AG09309 (cell line): Measurements from ENCODE around the gene ABCB9.
"Not testable (repeated sequence)": the region's sequence is repeated elsewhere in the genome, so short reads cannot be mapped to it uniquely, and the experiment has no call there.

Experiments
- DNase-seq: peaks from one replicate; pipeline ENCODE4 v3.0.0-alpha.2; 2010; ENCODE audit warnings: low read depth
- H3K4me3 ChIP-seq: 2 replicates; pipeline ENCODE4 v1.5.1; 2011; ENCODE audit warnings: mild to moderate bottlenecking, low read depth, low read length, moderate library complexity; ENCODE audit not compliant: control insufficient read depth
- CTCF ChIP-seq: IDR thresholded peaks from 2 replicates; pipeline ENCODE4 v1.5.1; 2011; ENCODE audit warnings: mild to moderate bottlenecking, low read depth, low read length, inconsistent platforms; ENCODE audit not compliant: insufficient read depth, control insufficient read depth; ENCODE audit errors: missing control alignments

ABCB9 gene

GRCh38 chr12:122895704-122896636 lies 70.3 kb downstream of the ABCB9 start, which contains the start of gene VPS37B:
VPS37B (minus strand) TSS chr12:122896124; CDS start chr12:122896062, 62 bp downstream.
- DNase-seq = peak; percentile 38
- H3K4me3 ChIP-seq = peak within 1 kb of the TSS; percentile 84
- no peak for TF ChIP-seq CTCF

- peak overlapping the region; percentile 84 for H3K4me3 ChIP-seq
- DNase-seq = no peak
- TF ChIP-seq CTCF = no peak
Observed at GRCh38 chr12:122895320-122895703, 71.0 kb downstream of the ABCB9 start.

GRCh38 chr12:122894193-122895121 lies 71.8 kb downstream of the ABCB9 start:
- H3K4me3 ChIP-seq = peak overlapping the region; percentile 84
- TF ChIP-seq CTCF = no peak
- no peak for DNase-seq

- DNase-seq = no peak
- H3K4me3 ChIP-seq = no peak overlapping the region
- no peak for TF ChIP-seq CTCF
Observed at GRCh38 chr12:122893208-122894153, 72.8 kb downstream of the ABCB9 start.

- not testable (repeated sequence) for H3K4me3 ChIP-seq, DNase-seq
Observed at GRCh38 chr12:122892724-122893123, 73.5 kb downstream of the ABCB9 start.

- no peak for TF ChIP-seq CTCF
- DNase-seq = peak; percentile 42
- H3K4me3 ChIP-seq = peak overlapping the region; percentile 2; the same call in 1 of the 2 replicates
Observed at GRCh38 chr12:122891661-122892525, 74.4 kb downstream of the ABCB9 start.
